GM19463 (cell line): Measurements from ENCODE around the gene THOC6.

Experiments
- ATAC-seq: cut with Tn5 transposase; IDR thresholded peaks from one replicate; pipeline ENCODE4 v1.9.1; 2021; ENCODE audit warnings: mild to moderate bottlenecking, moderate library complexity; ENCODE audit not compliant: unreplicated experiment

Gene THOC6

DNA sequence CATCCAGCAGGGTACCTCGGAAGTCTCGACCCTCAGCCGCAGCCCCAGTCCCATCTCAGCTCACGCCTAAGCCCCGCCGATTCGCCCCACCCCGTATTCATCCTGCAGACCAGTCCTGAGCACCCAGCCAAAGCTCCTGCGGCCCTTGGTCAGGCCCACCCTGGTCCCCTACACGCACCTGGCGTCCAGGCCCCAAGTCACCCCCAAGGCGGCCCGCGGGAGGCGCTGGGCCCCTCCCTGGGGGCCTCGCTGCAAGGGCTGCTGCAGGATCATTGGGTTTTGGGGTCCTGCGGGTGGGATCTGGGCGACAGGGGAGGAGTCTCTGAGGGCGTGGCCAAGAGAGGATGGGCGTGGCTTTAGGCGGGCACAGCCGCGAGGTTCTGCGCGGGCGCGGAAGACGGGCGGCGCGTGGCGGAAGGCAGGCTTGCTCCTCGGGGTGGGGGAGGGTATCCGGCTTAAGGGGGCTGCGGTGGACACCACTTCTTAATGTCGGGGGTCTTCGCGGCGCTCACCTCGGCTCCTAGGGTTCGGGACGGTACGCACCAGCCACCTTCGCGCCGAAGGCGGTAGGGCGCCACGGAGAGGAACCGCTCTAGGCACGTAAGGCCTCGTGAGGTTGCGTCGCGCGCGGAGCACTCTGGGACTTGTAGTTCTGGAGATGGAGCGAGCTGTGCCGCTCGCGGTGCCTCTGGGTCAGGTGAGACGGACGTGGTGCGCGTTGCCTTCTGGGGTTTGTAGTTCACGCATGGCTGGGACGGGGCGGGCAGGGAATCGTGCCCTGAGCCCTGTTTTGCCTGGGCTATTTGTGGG lies at the start of gene THOC6, which contains the start of gene HCFC1R1:
Gene THOC6 (plus strand): TSS at position 367 of the 810 bp plus-strand sequence. CDS start 292 bp downstream, at position 659.
Gene HCFC1R1 (minus strand): TSS at position 274 of the 810 bp plus-strand sequence. CDS start 1 bp downstream, at position 273.
- peak; percentile 74 for ATAC-seq

GRCh38 chr16:2974319-2975056 lies 49.3 kb upstream of the THOC6 start:
- no peak for ATAC-seq

GRCh38 chr16:2975161-2975795 lies 48.6 kb upstream of the THOC6 start:
- ATAC-seq = no peak

GRCh38 chr16:2976201-2976600 lies 47.6 kb upstream of the THOC6 start:
- ATAC-seq = no peak

DNA sequence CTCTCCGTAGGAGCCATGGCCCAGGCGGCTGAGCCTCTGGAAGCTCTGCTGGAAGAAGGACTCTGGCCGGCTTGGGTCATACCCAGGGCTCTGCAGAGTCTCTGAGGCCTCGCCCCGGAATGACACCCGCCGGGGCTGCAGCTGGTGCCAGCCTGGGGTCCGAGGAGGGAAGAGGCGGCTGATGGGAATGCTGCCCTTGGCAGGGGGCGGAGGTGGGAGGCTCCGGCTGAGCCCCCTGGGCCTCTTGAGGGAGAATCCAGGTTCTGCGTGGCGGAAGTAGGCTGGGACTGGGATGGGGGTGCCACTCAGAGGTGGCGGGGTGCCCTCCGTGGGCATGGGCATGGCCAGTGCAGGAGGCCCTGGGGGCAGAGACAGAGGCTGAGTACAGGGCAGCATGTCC lies 47.2 kb upstream of the THOC6 start:
- ATAC-seq = no peak

DNA sequence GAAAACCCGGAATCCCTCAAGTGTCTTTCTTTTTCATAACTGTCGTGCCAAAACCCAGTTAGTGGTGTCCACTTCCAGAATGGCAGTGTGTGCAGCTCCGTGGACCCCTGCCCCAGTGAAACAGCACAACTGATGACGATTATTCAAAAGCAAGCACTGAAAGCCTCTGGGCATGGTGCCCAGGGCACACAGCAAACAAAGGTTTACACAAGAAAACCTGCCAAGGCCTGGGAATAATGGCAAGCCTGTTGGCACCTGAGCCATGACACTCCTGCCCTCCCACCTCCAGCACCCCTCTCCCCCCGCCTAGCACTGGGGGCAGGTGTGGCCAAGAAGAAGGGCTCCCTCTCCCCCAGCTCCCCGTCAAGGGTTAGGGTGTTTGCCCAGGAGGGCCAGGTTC lies 46.4 kb upstream of the THOC6 start:
- ATAC-seq = no peak

DNA sequence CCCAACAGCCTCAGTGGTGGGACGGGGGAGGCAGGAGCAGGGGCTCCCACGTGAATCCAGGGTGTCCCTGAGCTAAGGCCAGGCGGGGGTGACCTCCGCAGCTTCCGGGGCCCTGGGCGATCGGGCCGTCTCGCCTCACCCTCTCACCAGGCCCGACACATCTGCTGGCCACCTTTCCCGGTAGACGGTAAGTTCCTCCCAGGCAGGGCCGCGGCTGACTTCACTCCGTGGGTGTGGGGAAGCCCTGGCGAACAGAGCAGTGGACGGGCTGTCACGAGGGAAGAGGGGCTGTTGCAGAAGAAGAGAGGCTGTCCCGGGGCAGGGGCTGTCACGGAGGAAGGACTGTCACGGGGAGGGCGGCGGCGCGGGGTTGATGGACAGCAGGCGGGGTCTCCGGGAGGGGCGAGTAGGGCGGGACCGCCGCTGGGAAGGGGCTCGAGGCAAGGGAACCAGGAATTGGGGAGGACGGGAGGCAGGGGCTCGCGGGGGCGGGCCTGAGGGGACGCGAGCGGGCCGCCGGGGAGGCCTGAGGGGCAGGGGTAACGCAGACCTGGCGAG lies 44.1 kb upstream of the THOC6 start:
- ATAC-seq = no peak

DNA sequence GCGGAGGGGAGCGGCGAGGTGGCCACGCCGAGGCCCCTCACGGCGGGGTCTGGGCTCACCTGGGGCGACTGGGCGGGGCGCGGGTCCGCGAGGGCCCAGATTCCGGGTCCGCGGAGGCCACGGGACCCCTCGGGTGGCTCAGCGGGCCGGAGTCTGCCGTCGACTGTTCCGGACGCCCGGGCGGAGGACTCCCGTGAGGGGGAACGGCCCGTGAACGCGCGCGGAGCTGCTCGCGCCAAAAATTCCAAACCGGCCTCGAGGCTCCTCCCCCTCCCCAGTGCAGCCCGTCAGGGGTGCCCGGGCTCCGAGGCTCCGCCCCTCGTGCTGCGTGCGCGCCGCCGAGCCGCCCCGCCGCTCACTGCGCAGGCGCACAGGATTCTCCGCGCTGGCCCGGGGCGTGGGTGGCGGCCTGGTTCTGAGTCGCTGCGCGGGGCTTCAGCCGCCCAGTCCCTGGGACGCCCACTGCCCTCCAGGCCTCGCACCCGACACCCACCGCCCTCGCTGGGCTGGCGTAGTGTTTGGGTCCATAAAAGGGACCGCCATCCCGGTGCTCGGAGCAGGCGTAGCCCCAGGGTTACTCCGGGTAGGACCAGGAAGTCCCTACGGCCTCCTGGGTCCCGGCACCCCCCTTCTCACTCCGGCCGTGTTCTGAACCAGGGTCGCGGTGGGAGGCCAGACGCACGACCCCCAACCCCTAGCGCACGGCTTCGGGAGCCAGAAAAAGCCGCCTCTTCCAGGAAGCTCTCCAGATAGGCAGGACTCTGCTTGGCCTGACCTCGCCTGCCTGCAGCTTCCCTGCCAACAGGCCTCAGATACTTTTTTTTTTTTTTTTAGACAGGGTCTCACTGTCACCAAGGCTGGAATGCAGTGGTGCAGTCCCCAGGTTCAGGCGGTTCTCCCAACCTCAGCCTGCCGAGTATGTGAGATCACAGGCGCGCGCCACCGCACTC lies 43.3 kb upstream of the THOC6 start, which contains the start of gene PKMYT1:
Gene PKMYT1 (minus strand): TSS at position 220 of the 950 bp plus-strand sequence. CDS start 789 bp downstream, outside the sequence.
- peak; percentile 72 for ATAC-seq

- no peak for ATAC-seq
Measured at GRCh38 chr16:2981177-2981898, 42.5 kb upstream of the THOC6 start.

GRCh38 chr16:2981899-2982250 lies 42.0 kb upstream of the THOC6 start:
- ATAC-seq = no peak

DNA sequence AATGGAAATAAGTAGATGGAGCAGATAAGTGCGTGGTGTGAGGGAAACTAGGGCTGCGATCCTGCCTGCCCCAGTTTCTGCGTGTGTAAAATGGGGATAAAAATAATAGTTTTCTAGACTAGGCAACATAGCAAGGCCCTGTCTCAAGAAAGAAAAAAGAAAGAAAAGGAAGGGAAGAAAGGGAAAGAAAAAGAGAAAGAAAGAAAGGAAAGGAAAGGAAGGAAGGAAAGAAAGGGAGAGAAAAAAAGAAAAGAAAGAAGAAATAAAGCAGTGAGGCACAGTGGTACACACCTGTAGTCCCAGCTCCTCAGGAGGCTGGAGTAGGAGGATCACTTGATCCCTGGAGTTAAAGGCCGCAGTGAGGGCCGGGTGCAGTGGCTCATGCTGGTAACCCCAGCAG lies 41.4 kb upstream of the THOC6 start:
- no peak for ATAC-seq

DNA sequence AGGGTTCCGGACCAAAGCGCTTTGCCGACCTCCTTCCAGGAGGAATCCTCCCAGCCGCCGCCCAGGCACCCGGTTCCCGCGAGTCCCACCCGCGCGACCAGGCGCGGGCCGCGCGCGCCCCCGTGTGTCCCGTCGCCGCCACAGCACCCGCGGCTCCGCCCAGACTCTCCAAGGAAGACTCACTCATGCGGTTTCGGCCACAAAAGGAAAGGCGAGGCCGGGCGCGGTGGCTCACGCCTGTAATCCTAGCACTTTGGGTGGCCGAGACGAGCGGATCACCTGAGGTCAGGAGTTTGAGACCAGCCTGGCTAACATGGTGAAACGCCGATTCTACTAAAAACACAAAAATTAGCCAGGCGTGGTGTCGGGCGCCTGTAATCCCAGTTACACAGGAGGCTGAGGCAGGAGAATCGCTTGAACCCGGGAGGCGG lies 40.1 kb upstream of the THOC6 start:
- no peak for ATAC-seq

GRCh38 chr16:2985462-2985861 lies 38.4 kb upstream of the THOC6 start:
- ATAC-seq = no peak

DNA sequence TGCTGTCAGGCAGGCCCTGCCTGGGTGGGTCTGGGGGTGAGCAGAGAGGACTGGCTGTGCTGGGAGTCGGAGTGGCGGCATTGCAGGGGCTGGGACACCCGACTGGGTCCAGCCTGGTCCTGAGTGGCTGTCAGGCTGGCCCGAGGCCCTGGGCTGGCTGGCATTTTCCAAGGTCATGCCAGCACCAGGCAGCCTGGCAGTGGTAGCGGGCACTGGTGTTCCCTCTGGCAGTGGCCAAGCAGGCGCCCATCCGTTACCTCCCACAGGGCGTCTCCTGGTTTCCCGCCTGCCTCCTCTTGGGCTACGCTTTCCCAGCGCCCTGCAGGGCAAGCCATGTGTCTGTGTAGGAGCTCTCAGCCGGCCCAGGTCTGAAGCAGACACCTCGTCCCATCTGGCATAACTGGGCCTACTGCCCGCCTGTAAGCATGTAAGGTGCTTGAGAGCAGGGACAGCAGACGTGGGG lies 37.9 kb upstream of the THOC6 start:
- ATAC-seq = no peak

DNA sequence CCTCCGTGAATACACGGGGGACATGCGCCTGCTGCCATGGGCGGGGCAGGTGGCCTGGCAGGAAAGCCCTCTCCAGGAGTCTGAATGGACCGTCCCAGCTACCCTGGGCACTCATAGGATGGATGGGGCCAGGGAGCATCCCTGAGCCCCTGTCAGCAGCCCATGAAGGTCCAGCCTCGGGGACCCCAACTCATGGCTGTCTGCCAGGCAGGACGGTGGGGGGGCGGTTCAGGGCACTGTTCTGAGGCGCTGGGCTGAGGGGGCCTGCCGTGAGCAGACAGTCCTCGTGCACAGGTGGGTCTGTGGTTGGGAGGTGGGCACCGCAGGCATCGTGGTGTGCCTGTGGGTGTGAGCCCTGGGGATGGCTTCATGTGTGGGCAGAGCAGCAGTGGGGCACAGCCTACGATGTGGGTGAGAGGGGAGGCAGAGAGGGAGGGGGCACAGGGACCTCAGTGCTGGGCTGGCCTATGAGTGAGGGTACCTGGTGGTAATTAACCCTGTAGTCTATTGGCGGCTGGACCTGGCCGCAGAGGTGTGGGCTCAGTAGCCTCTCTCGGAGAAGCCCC lies 37.1 kb upstream of the THOC6 start:
- ATAC-seq = no peak

- no peak for ATAC-seq
Measured at GRCh38 chr16:2987286-2987685, 36.5 kb upstream of the THOC6 start.

- ATAC-seq = no peak
Measured at GRCh38 chr16:2987833-2988232, 36.0 kb upstream of the THOC6 start.

GRCh38 chr16:2988590-2989099 lies 35.2 kb upstream of the THOC6 start:
- ATAC-seq = no peak

GRCh38 chr16:2990891-2991290 lies 32.9 kb upstream of the THOC6 start:
- no peak for ATAC-seq
